Measurements from ENCODE around the gene XYLT2.

XYLT2 gene

DNA sequence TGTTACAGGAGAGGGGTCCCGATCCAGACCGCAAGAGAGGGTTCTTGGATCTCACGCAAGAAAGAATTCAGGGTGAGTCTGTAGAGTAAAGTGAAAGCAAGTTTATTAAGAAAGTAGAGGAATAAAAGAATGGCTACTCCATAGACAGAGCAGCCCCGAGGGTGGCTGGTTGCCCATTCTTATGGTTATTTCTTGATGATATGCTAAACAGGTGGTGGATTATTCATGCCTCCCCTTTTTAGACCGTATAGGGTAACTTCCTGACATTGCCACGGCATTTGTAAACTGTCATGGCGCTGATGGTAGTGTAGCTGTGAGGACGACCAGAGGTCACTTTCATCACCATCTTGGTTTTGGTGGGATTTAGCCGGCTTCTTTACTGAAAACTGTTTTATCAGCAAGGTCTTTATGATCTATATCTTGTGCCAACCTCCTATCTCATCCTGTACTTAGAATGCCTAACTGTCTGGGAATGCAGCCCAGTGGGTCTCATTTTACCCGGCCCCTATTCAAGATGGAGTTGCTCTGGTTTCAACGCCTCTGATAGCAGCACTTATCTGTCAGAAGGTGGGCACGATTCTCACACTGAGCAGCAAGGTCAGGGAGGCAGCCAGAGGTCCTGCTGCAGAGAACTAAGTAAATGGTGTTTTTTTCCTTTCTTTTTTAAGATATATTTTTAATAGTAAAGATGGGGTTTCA lies 26.5 kb upstream of the XYLT2 start:
- H3K27ac ChIP-seq = no peak overlapping the region
- H3K4me1 ChIP-seq (ENCODE audit: control insufficient read depth in 1 of 2, insufficient read depth in 1 of 2, low read depth in 1 of 2, low read length in 1 of 2) = no peaks in the 10 kb centered on the region
- no peaks in the 10 kb centered on the region for H3K36me3 ChIP-seq
- peaks cover 7% of the 10 kb centered on the region for H3K27me3 ChIP-seq
- TF ChIP-seq, protein P1, sequence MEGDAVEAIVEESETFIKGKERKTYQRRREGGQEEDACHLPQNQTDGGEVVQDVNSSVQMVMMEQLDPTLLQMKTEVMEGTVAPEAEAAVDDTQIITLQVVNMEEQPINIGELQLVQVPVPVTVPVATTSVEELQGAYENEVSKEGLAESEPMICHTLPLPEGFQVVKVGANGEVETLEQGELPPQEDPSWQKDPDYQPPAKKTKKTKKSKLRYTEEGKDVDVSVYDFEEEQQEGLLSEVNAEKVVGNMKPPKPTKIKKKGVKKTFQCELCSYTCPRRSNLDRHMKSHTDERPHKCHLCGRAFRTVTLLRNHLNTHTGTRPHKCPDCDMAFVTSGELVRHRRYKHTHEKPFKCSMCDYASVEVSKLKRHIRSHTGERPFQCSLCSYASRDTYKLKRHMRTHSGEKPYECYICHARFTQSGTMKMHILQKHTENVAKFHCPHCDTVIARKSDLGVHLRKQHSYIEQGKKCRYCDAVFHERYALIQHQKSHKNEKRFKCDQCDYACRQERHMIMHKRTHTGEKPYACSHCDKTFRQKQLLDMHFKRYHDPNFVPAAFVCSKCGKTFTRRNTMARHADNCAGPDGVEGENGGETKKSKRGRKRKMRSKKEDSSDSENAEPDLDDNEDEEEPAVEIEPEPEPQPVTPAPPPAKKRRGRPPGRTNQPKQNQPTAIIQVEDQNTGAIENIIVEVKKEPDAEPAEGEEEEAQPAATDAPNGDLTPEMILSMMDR (IDR thresholded peaks at IDR 0.05) = no peak
- H3K9me3 ChIP-seq = no peaks in the 10 kb centered on the region
- no peak overlapping the region for H3K4me3 ChIP-seq (ENCODE audit: low read depth in 1 of 2, low read length in 1 of 2)

DNA sequence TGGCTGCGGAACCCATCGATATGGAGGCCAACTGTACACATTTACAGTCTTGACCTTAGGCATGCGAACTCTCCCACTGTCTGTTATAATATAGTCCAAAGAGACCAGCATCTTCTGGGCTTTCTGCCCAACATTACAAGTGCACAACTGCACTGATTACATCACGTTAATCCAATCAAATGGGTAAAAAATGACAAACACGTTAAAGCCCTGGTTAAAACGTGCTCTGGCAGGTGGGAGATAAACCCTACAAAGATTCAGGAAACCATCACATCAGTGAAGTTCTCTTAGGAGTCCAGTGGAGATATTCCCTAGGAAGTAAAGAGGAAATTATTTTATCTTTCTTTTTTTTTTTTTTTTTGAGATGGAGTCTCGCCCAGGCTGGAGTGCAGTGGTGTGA lies 23.7 kb upstream of the XYLT2 start:
- H3K27ac ChIP-seq = no peak overlapping the region
- TF ChIP-seq, protein P1 (IDR thresholded peaks at IDR 0.05) = no peak
- peaks cover 2% of the 10 kb centered on the region for H3K27me3 ChIP-seq
- H3K4me1 ChIP-seq (ENCODE audit: control insufficient read depth in 1 of 2, insufficient read depth in 1 of 2, low read depth in 1 of 2, low read length in 1 of 2) = no peaks in the 10 kb centered on the region
- H3K4me3 ChIP-seq (ENCODE audit: low read depth in 1 of 2, low read length in 1 of 2) = no peak overlapping the region
- H3K36me3 ChIP-seq = no peaks in the 10 kb centered on the region
- no peaks in the 10 kb centered on the region for H3K9me3 ChIP-seq

DNA sequence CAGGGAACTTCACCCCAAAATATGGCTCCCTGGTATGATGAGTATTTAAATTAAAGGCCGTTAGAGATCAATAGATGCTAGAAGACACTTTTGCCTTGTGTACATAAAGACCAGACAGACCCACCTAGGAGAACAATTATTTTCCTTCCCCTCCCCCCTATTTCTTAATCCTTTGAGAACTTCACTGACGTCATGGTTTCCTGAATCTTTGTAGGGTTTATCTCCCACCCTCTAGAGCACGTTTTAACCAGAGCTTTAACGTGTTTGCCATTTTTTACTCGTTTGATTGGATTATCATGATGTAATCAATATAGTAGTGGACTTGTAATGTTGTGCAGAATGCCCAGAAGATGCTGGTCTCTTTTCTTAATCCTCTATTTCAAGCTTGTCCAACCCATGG lies 22.9 kb upstream of the XYLT2 start:
- no peaks in the 10 kb centered on the region for H3K27me3 ChIP-seq
- H3K4me3 ChIP-seq (ENCODE audit: low read depth in 1 of 2, low read length in 1 of 2) = no peak overlapping the region
- H3K27ac ChIP-seq = no peak overlapping the region
- TF ChIP-seq, protein P1 (IDR thresholded peaks at IDR 0.05) = no peak
- no peaks in the 10 kb centered on the region for H3K36me3 ChIP-seq
- H3K9me3 ChIP-seq = no peaks in the 10 kb centered on the region
- no peaks in the 10 kb centered on the region for H3K4me1 ChIP-seq (ENCODE audit: control insufficient read depth in 1 of 2, insufficient read depth in 1 of 2, low read depth in 1 of 2, low read length in 1 of 2)

DNA sequence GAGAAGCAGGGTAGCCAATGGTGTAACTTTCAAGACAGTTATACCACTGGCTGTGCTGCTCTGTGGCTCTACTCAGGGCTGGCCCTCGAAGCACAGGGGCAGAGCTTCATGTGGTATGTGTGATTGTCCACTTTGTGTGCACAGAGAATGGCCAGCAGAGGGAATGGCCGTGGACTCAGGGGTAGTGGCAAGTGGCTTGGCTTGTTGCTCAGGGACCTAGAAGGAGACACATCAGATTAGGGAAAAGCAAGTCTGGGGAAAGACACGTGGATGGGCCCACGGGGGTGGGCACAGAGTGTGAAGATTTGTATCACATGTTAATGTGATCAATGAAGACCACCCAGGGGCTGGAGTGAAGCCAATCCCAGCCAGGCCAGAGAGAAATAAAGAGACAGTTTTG lies 20.0 kb upstream of the XYLT2 start:
- peaks cover 3% of the 10 kb centered on the region for H3K27me3 ChIP-seq
- no peak overlapping the region for H3K27ac ChIP-seq
- no peaks in the 10 kb centered on the region for H3K9me3 ChIP-seq
- no peak overlapping the region for H3K4me3 ChIP-seq (ENCODE audit: low read depth in 1 of 2, low read length in 1 of 2)
- no peaks in the 10 kb centered on the region for H3K4me1 ChIP-seq (ENCODE audit: control insufficient read depth in 1 of 2, insufficient read depth in 1 of 2, low read depth in 1 of 2, low read length in 1 of 2)
- TF ChIP-seq, protein P1 (IDR thresholded peaks at IDR 0.05) = no peak
- no peaks in the 10 kb centered on the region for H3K36me3 ChIP-seq

DNA sequence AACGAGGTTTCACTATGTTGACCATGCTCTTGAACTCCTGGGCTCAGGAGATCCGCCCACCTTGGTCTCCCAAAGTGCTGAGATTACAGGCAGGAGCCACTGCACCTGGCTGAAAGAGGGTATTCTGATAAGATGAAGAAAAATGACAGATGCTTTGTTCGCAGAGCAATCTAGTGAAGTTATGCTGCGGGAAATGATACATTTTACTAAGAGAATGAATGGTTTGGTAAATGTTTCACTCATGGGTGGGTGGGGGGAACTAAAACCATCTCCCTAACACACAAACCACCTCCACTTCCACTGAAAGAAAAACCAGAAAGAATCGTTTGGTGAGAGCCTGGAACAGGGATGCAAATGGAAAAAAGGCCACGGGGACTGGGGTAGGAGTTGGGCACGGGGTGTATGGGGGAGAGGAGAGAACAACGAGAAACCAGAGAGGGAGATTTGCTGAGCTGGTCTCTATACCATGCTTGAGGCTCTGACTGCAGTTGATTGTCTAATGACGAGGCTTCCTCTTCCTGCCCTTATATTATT lies 19.0 kb upstream of the XYLT2 start:
- H3K9me3 ChIP-seq = no peaks in the 10 kb centered on the region
- TF ChIP-seq, protein P1 (IDR thresholded peaks at IDR 0.05) = no peak
- H3K27ac ChIP-seq = no peak overlapping the region
- H3K27me3 ChIP-seq = peaks cover 13% of the 10 kb centered on the region
- no peaks in the 10 kb centered on the region for H3K36me3 ChIP-seq
- no peaks in the 10 kb centered on the region for H3K4me1 ChIP-seq (ENCODE audit: control insufficient read depth in 1 of 2, insufficient read depth in 1 of 2, low read depth in 1 of 2, low read length in 1 of 2)
- no peak overlapping the region for H3K4me3 ChIP-seq (ENCODE audit: low read depth in 1 of 2, low read length in 1 of 2)

Measured in neutrophil (primary cell).